IMR-90 (cell line): Measurements from ENCODE around the gene KCNAB1. TPM values are rescaled to one million over a fixed set of nuclear protein-coding genes. Genes with fewer than 3 reads are reported as not detected.

Source experiments
- ATAC-seq: fragments of 200-7000 bp; cut with Tn5 transposase; 2 replicates; pipeline ENCODE4 v1.9.1; 2020; ENCODE audit warnings: low read depth, mild to moderate bottlenecking, moderate library complexity
- BruUV-seq: library from RNA; stranded (reverse); fragments of 400-500 nt; replicated peaks from 2 replicates; lab custom pipeline; 2021; lab: Mats Ljungman, UMichigan
- CTCF ChIA-PET: fragments of 300-600 bp; formaldehyde crosslinking; extraction: SDS; loops from one replicate; lab custom pipeline; 2021; ENCODE audit warnings: antibody characterized with exemption; lab: Yijun Ruan, JAX
- POLR2A ChIA-PET: fragments of 300-600 bp; sonication (Branson Sonifier 250); formaldehyde crosslinking; loops from one replicate; lab custom pipeline; 2022; ENCODE audit warnings: antibody characterized with exemption; ENCODE audit not compliant: unreplicated experiment; lab: Charles Lee
- DNase-seq: peaks from one replicate; pipeline ENCODE4 v3.0.0; 2013
- H2AFZ ChIP-seq: replicated peaks from 2 replicates; pipeline ENCODE3; 2013; ENCODE audit warnings: low read length, mild to moderate bottlenecking; ENCODE audit not compliant: poor library complexity
- H2AK5ac ChIP-seq: 2 replicates; pipeline ENCODE4 v1.6.1; 2013; ENCODE audit warnings: low read depth, low read length, inconsistent platforms
- H2AK9ac ChIP-seq: replicated peaks from 2 replicates; pipeline ENCODE3; 2013; ENCODE audit warnings: mild to moderate bottlenecking, low read depth, low read length, moderate library complexity; ENCODE audit not compliant: poor library complexity
- H2BK120ac ChIP-seq: 2 replicates; pipeline ENCODE4 v1.6.1; 2013; ENCODE audit warnings: low read depth, low read length, inconsistent platforms
- H2BK15ac ChIP-seq: 3 replicates; pipeline ENCODE4 v1.6.1; 2013; ENCODE audit warnings: low read depth, low read length, inconsistent platforms
- H2BK20ac ChIP-seq: 2 replicates; pipeline ENCODE4 v1.6.1; 2013; ENCODE audit warnings: low read depth, mild to moderate bottlenecking, inconsistent platforms, low read length, moderate library complexity
- H2BK5ac ChIP-seq: 2 replicates; pipeline ENCODE4 v1.6.1; 2013; ENCODE audit warnings: mild to moderate bottlenecking, low read depth, low read length, inconsistent platforms; ENCODE audit not compliant: poor library complexity, severe bottlenecking
- H3K14ac ChIP-seq: replicated peaks from 2 replicates; pipeline ENCODE4 v1.6.1; 2013; ENCODE audit warnings: low read depth, low read length, inconsistent platforms
- H3K18ac ChIP-seq: 2 replicates; pipeline ENCODE4 v1.6.1; 2013; ENCODE audit warnings: low read depth, low read length, control low read depth
- H3K23ac ChIP-seq: 2 replicates; pipeline ENCODE4 v1.6.1; 2013; ENCODE audit warnings: low read depth, low read length, inconsistent platforms
- H3K27ac ChIP-seq: 2 replicates; pipeline ENCODE4 v1.5.1; 2013; ENCODE audit warnings: mild to moderate bottlenecking, control low read depth, low read length; ENCODE audit not compliant: insufficient read depth
- H3K27me3 ChIP-seq: 2 replicates; pipeline ENCODE4 v1.6.1; 2013; ENCODE audit warnings: low read length; ENCODE audit not compliant: control insufficient read depth, insufficient read depth
- H3K36me3 ChIP-seq: 2 replicates; pipeline ENCODE4 v1.6.1; 2013; ENCODE audit warnings: low read length, mixed read lengths; ENCODE audit not compliant: control insufficient read depth, insufficient read depth
- H3K4ac ChIP-seq: 2 replicates; pipeline ENCODE4 v1.6.1; 2013; ENCODE audit warnings: low read depth, low read length, inconsistent platforms
- H3K4me1 ChIP-seq: 2 replicates; pipeline ENCODE4 v1.6.1; 2013; ENCODE audit warnings: low read length, mixed read lengths; ENCODE audit not compliant: control insufficient read depth, insufficient read depth
- H3K4me2 ChIP-seq: 2 replicates; pipeline ENCODE4 v1.6.1; 2013; ENCODE audit warnings: low read depth, mild to moderate bottlenecking, control low read depth, low read length, moderate library complexity
- H3K4me3 ChIP-seq: 2 replicates; pipeline ENCODE4 v1.5.1; 2013; ENCODE audit warnings: low read depth, mild to moderate bottlenecking, control low read depth, low read length, moderate library complexity; ENCODE audit not compliant: insufficient read depth
- H3K56ac ChIP-seq: 2 replicates; pipeline ENCODE4 v1.6.1; 2013; ENCODE audit warnings: low read length, inconsistent platforms; ENCODE audit not compliant: insufficient read depth; ENCODE audit errors: extremely low read depth
- H3K79me1 ChIP-seq, 2 experiments: 2 replicates each; pipeline ENCODE4 v1.6.1; 2013; ENCODE audit warnings: low read length in 2 of 2, inconsistent platforms in 1 of 2, low read depth in 1 of 2
- H3K9ac ChIP-seq: 2 replicates; pipeline ENCODE4 v1.6.1; 2013; ENCODE audit warnings: low read depth, low read length, control low read depth
- H3K9me1 ChIP-seq: 2 replicates; pipeline ENCODE4 v1.6.1; 2013; ENCODE audit warnings: low read length, inconsistent platforms; ENCODE audit not compliant: insufficient read depth
- H3K9me3 ChIP-seq: 2 replicates; pipeline ENCODE4 v1.6.1; 2013; ENCODE audit warnings: low read length; ENCODE audit not compliant: control insufficient read depth, insufficient read depth
- H4K20me1 ChIP-seq: 2 replicates; pipeline ENCODE4 v1.6.1; 2013; ENCODE audit warnings: low read length, inconsistent platforms; ENCODE audit not compliant: insufficient read depth
- H4K5ac ChIP-seq: 2 replicates; pipeline ENCODE4 v1.6.1; 2013; ENCODE audit warnings: mild to moderate bottlenecking, low read depth, low read length, control low read depth
- H4K8ac ChIP-seq, 2 experiments: 2 replicates each; pipeline ENCODE4 v1.6.1; 2013; ENCODE audit warnings: low read depth in 2 of 2, low read length in 2 of 2, control low read depth in 1 of 2, inconsistent platforms in 1 of 2
- H4K91ac ChIP-seq: 2 replicates; pipeline ENCODE4 v1.6.1; 2013; ENCODE audit warnings: low read depth, low read length, inconsistent platforms; ENCODE audit not compliant: insufficient read depth
- BHLHE40 ChIP-seq: fragments of 150-350 bp; IDR thresholded peaks from 2 replicates; pipeline ENCODE4 v1.6.1; 2016; ENCODE audit warnings: mild to moderate bottlenecking, low read depth, low read length
- CEBPB ChIP-seq: IDR thresholded peaks from 2 replicates; pipeline ENCODE4 v1.6.1; 2012; ENCODE audit warnings: low read depth, low read length, improper control_type of control experiment
- CHD1 ChIP-seq: IDR thresholded peaks from 2 replicates; pipeline ENCODE4 v1.6.1; 2012; ENCODE audit warnings: low read depth, low read length, improper control_type of control experiment
- MAFK ChIP-seq: IDR thresholded peaks from 2 replicates; pipeline ENCODE4 v1.6.1; 2012; ENCODE audit warnings: low read depth, low read length, improper control_type of control experiment
- MAZ ChIP-seq: IDR thresholded peaks from 2 replicates; pipeline ENCODE4 v1.6.1; 2012; ENCODE audit warnings: low read depth, mild to moderate bottlenecking, low read length, improper control_type of control experiment, moderate library complexity, borderline replicate concordance
- MXI1 ChIP-seq: IDR thresholded peaks from 2 replicates; pipeline ENCODE4 v1.6.1; 2012; ENCODE audit warnings: low read depth, mild to moderate bottlenecking, low read length, moderate library complexity, borderline replicate concordance
- NFE2L2 ChIP-seq: fragments of 150-350 bp; IDR thresholded peaks from 2 replicates; pipeline ENCODE4 v1.6.1; 2016; ENCODE audit warnings: low read depth, mild to moderate bottlenecking, low read length
- POLR2A ChIP-seq: IDR thresholded peaks from 2 replicates; pipeline ENCODE4 v1.6.1; 2012; ENCODE audit warnings: mild to moderate bottlenecking, low read depth, low read length
- RAD21 ChIP-seq: IDR thresholded peaks from 2 replicates; pipeline ENCODE4 v1.6.1; 2012; ENCODE audit warnings: low read length, improper control_type of control experiment
- RCOR1 ChIP-seq: IDR thresholded peaks from 2 replicates; pipeline ENCODE4 v1.6.1; 2012; ENCODE audit warnings: mild to moderate bottlenecking, low read length, improper control_type of control experiment; ENCODE audit not compliant: insufficient replicate concordance
- RFX5 ChIP-seq: IDR thresholded peaks from 2 replicates; pipeline ENCODE4 v1.8.0; 2012; ENCODE audit warnings: low read depth, mild to moderate bottlenecking, low read length, moderate library complexity
- SMC3 ChIP-seq: fragments of 150-350 bp; IDR thresholded peaks from 2 replicates; pipeline ENCODE4 v1.6.1; 2016; ENCODE audit warnings: low read depth, mild to moderate bottlenecking, antibody characterized with exemption, low read length, moderate library complexity
- WGBS, 2 experiments: methylation state at CpG; one replicate each; pipeline versions ENCODE4 v1.1.5 to v1.1.7; 2013; ENCODE audit warnings: missing lambda C conversion rate in 2 of 2; ENCODE audit not compliant: insufficient read length in 1 of 2; ENCODE audit errors: extremely low coverage in 2 of 2; 5-methylcytosine and 5-hydroxymethylcytosine counted together
- dilution Hi-C: fragments of 300-500 bp; cut with HindIII; formaldehyde crosslinking; loops from one replicate; pipeline ENCODE4 v1.14.3; 2018; ENCODE audit warnings: low sequenced_read_pairs; ENCODE audit not compliant: unreplicated experiment
- in situ Hi-C: fragments of 300-500 bp; cut with MboI; formaldehyde crosslinking; loops from 3 replicates; pipeline ENCODE4 v1.14.3; 2019; ENCODE audit warnings: low sequenced_read_pairs, inconsistent platforms, mixed read lengths
- intact Hi-C: fragments of 100-400 bp; cut with micrococcal nuclease; formaldehyde crosslinking; loops from 2 replicates; pipeline ENCODE4 v1.10.0; 2022
- polyA plus RNA-seq, 3 experiments: library from polyadenylated mRNA; depleted of rRNA; stranded (reverse); fragments of >200 nt; gene quantifications; 2 replicates each; pipeline ENCODE4 v1.2.3, GENCODE V29; 2012; ENCODE audit warnings: low replicate concordance in 1 of 3
- total RNA-seq: library from RNA; depleted of rRNA; stranded (reverse); fragments of >200 nt; gene quantifications from 2 replicates; pipeline ENCODE4 v1.2.3, GENCODE V29; 2012
- TF ChIP-seq, protein P1 (sequence below): fragments of 150-350 bp; IDR thresholded peaks from 2 replicates; pipeline ENCODE4 v1.6.1; 2017; ENCODE audit warnings: mild to moderate bottlenecking, antibody characterized with exemption, low read length, low read depth
- TF ChIP-seq, protein P2 (sequence below): fragments of 150-350 bp; IDR thresholded peaks from 2 replicates; pipeline ENCODE4 v1.6.1; 2016; ENCODE audit warnings: low read depth, mild to moderate bottlenecking, low read length, moderate library complexity, borderline replicate concordance
- TF ChIP-seq, protein P3 (sequence below): conservative IDR thresholded peaks from 2 replicates; pipeline ENCODE4 v1.5.1; 2012; ENCODE audit warnings: mild to moderate bottlenecking, low read depth, low read length, improper control_type of control experiment

Gene KCNAB1
- total and polyA plus RNA-seq, 2 of the 4 experiments (the other 2 are of a cell fraction), result under 0.01 to 0.07 TPM

DNA sequence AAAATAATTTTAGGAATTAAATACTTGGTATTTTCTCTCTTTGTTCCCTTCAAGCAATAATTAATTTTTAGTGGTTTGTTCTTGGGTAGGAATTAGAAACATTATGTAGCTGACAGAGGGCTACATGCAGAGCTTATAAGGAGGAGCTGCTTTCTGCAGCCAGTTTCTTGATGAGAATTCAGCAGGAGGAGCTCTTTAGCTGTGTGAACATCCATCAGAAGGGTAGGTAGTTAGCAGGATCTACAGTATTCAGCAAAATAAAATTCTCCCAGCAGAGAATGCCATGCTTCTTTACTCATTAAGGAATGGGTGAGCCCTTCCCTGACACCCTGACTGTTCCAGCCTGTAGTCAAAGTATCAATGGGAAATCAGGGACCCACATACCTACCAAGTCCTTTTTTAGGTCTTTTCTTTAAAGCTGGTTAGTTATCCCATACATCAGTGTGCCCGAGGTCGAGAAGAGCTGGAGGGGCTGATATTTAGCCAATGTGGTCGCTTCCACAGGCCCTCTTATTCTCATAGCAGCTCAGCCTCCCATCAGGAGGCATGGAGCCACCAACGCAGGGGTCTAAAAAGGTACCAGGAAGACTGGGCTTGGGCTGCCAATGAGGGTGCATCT, 54.0 kb downstream of the KCNAB1 start:
- no peak overlapping the region for H2AK5ac ChIP-seq
- H2BK5ac ChIP-seq, result no peak overlapping the region
- no CpG with 5 or more reads among the region's 4 CpGs for WGBS, 2 experiments
- H2BK120ac ChIP-seq, result no peak overlapping the region
- CTCF ChIA-PET, result interaction anchor here (0.6 to 1.8 kb wide), 10 partner anchors 10 to 558 kb away, joined by 3 to 9 read pairs (median 3); no protein-coding TSS in a partner anchor
- no peak overlapping the region for H2BK20ac ChIP-seq
- DNase-seq (peak; percentile 66), ATAC-seq (peak; percentile 79)
- H4K20me1 ChIP-seq, result no peaks in the 10 kb centered on the region
- no peak overlapping the region for H3K27ac ChIP-seq
- H3K18ac ChIP-seq, result no peak overlapping the region
- no peaks in the 10 kb centered on the region for H3K9me3 ChIP-seq
- H3K56ac ChIP-seq, result no peak overlapping the region
- H3K4ac ChIP-seq, result no peak overlapping the region
- no peak overlapping the region for H3K23ac ChIP-seq
- no peak overlapping the region for H3K14ac ChIP-seq
- BruUV-seq, result no TSS peak
- intact Hi-C loops, result loop anchor here (1.0 kb wide), 1 partner anchor 208 kb away; no protein-coding TSS in a partner anchor
- in situ Hi-C loops, result loop anchor here (25.0 kb wide), 1 partner anchor 488 kb away; the partner anchor contains the start of gene TIPARP
- H3K9me1 ChIP-seq, result no peaks in the 10 kb centered on the region
- H4K8ac ChIP-seq, result no peak overlapping the region
- dilution Hi-C loops, result loop anchor here (25.0 kb wide), 1 partner anchor 338 kb away; no protein-coding TSS in a partner anchor
- H2BK15ac ChIP-seq, result no peak overlapping the region
- no peak overlapping the region for H4K91ac ChIP-seq
- H3K9ac ChIP-seq, result no peak overlapping the region
- POLR2A ChIA-PET, result no interaction called here
- no peak overlapping the region for H4K5ac ChIP-seq
- no peak overlapping the region for H3K4me2 ChIP-seq
- H3K4me3 ChIP-seq, result no peak overlapping the region
- no peaks in the 10 kb centered on the region for H3K4me1 ChIP-seq
- H2AK9ac ChIP-seq, result no peak overlapping the region
- no peaks in the 10 kb centered on the region for H3K36me3 ChIP-seq
- no peak for TF ChIP-seq RFX5
- TF ChIP-seq, protein P1, sequence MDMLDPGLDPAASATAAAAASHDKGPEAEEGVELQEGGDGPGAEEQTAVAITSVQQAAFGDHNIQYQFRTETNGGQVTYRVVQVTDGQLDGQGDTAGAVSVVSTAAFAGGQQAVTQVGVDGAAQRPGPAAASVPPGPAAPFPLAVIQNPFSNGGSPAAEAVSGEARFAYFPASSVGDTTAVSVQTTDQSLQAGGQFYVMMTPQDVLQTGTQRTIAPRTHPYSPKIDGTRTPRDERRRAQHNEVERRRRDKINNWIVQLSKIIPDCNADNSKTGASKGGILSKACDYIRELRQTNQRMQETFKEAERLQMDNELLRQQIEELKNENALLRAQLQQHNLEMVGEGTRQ, result no peak
- no peak for TF ChIP-seq BHLHE40
- no peak for TF ChIP-seq CEBPB
- no peak for TF ChIP-seq MXI1
- TF ChIP-seq NFE2L2, result no peak
- no peak for TF ChIP-seq MAZ
- TF ChIP-seq POLR2A, result no peak
- TF ChIP-seq, protein P2, sequence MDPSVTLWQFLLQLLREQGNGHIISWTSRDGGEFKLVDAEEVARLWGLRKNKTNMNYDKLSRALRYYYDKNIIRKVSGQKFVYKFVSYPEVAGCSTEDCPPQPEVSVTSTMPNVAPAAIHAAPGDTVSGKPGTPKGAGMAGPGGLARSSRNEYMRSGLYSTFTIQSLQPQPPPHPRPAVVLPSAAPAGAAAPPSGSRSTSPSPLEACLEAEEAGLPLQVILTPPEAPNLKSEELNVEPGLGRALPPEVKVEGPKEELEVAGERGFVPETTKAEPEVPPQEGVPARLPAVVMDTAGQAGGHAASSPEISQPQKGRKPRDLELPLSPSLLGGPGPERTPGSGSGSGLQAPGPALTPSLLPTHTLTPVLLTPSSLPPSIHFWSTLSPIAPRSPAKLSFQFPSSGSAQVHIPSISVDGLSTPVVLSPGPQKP, result no peak
- TF ChIP-seq RAD21, result peak; percentile 83
- TF ChIP-seq, protein P3, sequence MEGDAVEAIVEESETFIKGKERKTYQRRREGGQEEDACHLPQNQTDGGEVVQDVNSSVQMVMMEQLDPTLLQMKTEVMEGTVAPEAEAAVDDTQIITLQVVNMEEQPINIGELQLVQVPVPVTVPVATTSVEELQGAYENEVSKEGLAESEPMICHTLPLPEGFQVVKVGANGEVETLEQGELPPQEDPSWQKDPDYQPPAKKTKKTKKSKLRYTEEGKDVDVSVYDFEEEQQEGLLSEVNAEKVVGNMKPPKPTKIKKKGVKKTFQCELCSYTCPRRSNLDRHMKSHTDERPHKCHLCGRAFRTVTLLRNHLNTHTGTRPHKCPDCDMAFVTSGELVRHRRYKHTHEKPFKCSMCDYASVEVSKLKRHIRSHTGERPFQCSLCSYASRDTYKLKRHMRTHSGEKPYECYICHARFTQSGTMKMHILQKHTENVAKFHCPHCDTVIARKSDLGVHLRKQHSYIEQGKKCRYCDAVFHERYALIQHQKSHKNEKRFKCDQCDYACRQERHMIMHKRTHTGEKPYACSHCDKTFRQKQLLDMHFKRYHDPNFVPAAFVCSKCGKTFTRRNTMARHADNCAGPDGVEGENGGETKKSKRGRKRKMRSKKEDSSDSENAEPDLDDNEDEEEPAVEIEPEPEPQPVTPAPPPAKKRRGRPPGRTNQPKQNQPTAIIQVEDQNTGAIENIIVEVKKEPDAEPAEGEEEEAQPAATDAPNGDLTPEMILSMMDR, result peak; percentile 64
- no peak for TF ChIP-seq RCOR1
- TF ChIP-seq MAFK, result no peak
- peak; percentile 79 for TF ChIP-seq SMC3
- no peak for TF ChIP-seq CHD1
- no peak overlapping the region for H2AFZ ChIP-seq
- H3K79me1 ChIP-seq, result no peaks in the 10 kb centered on the region
- H3K27me3 ChIP-seq, result peaks cover 5% of the 10 kb centered on the region
